GM21360 (cell line): ENCODE data around the gene LIPC.

Source experiments
- ATAC-seq: cut with Tn5 transposase; IDR thresholded peaks from one replicate; pipeline ENCODE4 v1.9.1; 2021; ENCODE audit warnings: mild to moderate bottlenecking, moderate library complexity; ENCODE audit not compliant: unreplicated experiment

Gene LIPC

DNA sequence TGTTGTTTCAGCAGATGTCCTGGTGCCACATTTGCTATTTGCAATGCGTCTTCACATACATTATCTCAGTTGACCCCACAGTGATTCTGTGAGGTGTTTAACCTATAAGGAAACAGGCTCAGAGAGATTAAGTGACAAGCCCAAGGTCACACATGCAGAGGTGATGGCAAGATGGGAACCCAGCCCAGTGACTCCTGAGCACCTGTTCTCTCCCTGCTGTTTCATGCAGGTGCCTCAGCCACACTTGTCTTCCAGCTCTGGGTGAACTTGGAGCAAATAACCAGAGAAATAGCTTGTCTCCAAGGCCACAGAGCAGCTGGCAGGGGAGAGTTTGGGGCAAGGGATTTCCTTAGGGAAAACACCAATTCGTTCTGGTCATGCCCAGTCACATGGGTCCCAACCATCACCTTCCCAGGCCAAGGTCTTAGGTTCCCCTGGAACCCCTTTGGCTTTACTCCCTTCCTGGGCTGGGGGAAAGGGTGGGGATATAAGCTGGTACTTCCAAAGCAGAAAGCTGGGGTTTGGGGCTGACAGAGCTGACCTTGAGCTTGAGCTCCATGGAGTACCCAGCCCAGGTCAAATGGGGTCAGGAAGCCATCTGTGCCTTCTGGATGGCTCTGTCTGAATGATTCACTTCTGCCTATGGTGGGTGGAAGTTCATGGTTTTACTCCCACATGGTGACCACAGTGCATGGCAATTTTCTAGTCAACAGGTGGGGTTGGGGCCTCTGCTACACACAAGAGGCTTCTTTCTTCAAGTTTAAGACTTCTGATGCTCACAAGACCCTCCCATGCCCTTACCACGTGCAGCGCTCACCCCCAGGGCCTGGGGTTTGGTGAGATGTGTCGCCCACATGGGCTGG, 22.4 kb downstream of the LIPC start:
- ATAC-seq: no peak

- no peak for ATAC-seq
These were observed 23.2 kb downstream of the LIPC start for GRCh38 chr15:58454950-58455401.

DNA sequence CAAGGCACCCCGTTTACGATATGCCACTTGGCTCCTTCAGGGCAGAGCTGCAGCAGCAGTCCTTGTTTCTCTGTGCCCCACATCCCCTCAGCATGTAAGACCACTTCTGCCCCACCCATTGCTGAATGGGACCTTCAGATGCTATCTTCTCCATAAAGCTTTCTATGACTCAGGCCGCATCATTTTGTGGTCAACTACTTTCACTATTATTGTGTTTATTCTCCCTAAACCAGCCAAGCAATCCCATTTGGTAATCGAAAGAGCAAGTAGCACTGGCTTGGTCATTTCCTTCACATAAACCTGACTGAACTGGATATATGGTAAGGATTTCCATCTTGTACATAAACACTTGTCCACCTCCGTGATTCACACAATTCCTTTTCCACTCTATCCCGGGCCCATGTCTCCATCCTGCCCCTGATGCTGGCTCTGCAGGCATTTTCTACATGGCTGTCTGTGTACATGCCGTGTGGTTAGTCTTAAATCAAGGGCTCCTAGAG, 25.7 kb downstream of the LIPC start:
- ATAC-seq: peak; percentile 67

- no peak for ATAC-seq
These were observed 26.3 kb downstream of the LIPC start for GRCh38 chr15:58458076-58458475.

DNA sequence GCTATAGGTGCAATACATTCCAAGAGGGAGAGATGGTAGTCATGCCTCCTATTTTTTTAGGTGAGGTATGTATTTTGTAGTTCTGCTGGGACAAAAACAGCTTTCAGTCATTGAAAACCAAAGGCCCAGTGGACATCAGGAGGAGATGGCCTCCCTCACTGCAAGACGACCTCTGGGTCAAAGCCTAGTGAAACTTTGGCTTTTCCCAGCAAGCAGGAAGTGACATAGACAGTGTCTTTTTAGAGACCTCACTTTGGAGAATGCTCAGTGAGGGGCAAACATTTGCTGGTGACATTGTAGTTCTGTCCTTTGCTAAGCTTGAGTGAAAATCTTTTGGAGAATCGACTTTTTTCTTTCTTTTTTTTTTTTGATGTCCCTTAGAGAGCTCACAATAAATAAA, 27.3 kb downstream of the LIPC start:
- no peak for ATAC-seq

DNA sequence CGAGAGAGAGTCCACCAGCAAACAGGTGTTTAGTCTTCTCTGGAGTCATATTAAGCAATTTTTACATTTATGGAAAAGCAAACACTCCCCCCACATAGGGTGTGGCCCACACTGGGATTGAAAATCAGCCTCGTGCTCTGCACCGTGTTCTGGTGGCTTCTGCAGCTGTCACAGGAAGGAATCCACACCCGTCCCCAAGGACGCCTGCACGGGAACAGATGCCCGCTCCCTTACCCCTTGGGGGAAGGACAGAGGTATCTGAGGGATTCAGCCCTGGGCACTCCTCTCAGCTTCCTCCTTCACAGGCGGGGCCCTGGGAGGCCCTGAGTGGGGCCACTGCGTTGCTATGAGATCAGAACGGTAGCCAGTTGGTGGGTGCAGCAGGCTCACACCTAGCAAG, 27.8 kb downstream of the LIPC start:
- ATAC-seq: no peak

- ATAC-seq: no peak
These were observed 28.5 kb downstream of the LIPC start for GRCh38 chr15:58460116-58460790.

GRCh38 chr15:58460872-58461271, 29.1 kb downstream of the LIPC start:
- ATAC-seq: no peak

DNA sequence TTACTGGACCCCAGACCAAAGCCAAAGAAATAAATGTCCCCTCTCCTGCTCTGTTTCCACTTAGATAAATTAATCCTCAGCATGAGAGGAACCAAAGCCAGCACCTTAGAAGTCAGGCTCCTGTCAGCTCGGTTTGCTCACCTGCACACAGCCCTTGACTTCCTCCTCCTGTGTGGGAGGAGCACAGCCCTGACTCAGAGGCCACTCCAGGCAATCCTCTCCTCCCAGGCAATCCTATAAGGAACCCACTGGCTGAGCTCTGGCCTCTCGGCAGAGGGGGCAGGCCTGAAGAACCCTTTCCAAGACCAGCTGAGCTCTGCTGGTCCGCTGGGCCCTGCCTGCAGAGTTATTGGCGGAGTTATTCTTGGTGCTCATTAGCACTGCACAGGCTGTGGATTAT, 30.8 kb downstream of the LIPC start:
- no peak for ATAC-seq

GRCh38 chr15:58462973-58463663, 31.3 kb downstream of the LIPC start:
- no peak for ATAC-seq

GRCh38 chr15:58463815-58464650, 32.2 kb downstream of the LIPC start:
- ATAC-seq: no peak

DNA sequence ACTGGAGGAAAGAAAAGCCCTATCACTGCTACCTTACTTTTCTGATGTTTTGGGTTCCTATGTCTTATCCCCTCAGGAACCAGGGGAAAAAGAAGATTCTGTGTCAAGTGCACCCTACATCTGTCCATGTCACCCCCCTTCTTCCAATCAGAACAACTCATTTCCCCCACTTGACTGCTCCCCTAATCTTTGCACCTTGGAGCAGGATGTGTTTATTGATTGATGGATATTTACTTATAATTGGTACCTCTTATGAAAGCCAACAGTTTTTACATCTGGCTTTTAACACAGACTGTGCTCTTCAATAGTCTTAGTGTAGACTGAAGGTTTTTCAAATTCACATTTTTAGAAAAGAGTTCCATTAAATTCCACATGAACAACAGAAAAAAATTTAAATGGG, 33.3 kb downstream of the LIPC start:
- no peak for ATAC-seq

DNA sequence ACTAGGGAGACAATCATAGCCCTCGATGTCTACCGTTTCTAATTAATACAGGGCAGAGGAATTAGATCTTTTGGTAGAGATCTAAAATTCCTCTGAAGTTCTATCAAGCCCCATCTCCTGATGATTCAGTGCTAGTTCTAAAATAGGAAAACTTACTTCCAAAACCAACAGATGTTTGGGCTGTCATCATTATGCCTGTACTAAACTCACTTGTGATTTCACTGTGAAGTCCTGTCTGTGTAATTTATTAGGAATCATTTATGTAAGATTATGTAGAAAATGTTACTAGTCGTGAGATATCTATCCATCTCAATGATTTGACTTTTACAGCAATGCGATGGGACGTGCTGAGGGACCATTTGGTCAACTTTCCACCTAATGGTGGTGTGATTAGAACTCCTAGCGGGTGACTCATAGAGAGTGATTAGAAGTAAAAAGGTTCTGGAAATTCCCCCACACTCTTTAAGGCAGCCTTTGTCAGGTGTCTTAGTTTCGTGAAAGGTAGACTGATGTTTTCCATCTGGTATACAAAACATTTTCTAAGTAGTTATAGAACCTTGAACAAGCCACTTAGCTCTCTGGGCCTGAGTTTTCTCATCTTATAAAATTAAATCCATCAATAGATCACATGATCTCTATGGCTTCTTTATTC, 34.2 kb downstream of the LIPC start:
- ATAC-seq: no peak

DNA sequence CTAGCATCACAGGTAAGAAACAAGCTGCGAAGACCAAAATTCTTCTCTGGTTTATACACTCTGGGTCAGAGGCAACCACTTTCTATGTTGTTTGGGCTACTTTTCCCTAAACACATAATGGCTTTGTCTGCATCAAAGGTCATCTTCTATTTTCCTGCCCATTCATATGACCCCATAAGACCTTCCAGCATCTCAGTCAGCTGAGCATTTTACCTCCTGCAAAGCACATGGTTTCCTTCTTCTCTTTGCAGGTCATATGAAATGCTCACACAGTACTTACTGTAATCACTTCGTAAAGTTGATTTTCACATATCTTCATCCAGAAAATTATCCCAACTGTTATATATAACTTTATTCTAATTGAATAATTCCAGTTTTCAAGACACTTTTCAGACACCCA, 34.8 kb downstream of the LIPC start:
- ATAC-seq: no peak

DNA sequence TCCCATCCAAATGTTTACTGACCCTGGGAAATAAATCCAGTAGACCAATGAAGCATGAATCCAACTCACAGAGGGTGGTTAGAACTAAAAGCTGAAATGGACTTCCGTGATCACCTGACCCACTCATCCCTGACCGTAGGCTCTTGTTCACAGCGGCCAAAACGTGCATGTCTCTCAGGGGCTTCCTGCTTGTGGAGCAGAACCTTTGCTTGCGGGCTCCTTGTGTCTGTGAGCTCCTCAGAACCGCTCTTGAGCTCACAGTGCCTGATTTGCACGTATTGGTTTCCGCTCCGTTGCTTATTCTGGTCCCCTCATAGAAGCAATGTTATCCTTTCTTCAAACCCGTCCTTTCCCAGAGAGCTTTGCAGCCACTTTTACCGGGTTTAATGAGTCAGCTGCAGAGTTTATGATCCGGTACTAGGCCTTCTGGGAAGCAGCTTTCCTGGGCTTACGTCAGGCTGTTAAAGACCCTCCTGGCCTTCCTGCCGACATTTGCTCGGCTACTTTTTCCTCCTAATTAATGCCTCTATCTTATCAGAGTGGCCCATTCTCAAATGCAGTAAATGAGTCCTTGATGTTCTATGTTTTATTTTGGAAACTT, 35.4 kb downstream of the LIPC start:
- no peak for ATAC-seq

DNA sequence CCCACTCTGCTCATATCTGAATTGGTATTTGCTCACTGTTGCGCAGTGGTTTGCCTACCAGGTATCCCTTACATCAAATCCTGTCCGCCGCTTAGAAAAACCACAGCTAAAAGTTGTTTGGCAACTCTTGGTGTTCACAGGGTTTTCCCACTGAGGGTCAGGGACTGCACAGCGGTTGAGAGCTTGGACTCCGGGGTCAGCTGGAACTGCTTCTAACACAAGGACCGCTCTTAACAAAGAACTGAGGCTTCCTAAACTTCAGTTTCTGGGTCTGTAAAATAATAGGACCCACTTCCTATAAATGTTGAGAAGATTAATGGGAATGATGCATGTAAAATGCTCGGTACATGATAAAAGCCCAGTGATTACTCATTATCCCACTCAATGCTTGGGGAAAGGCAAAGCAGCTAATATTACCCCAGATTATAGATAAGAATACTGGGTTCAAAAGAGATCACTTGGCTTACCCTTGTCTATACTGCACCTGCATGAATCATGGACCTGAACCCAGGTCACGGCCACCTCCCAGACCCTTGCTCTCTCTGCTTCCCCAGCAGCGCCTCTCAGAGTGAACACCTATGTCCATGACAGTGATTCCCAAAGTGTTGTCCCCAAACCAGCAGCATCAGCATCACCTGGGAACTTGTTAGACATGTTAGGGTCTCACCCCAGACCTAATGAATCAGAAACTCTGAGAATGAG, 36.1 kb downstream of the LIPC start:
- no peak for ATAC-seq

DNA sequence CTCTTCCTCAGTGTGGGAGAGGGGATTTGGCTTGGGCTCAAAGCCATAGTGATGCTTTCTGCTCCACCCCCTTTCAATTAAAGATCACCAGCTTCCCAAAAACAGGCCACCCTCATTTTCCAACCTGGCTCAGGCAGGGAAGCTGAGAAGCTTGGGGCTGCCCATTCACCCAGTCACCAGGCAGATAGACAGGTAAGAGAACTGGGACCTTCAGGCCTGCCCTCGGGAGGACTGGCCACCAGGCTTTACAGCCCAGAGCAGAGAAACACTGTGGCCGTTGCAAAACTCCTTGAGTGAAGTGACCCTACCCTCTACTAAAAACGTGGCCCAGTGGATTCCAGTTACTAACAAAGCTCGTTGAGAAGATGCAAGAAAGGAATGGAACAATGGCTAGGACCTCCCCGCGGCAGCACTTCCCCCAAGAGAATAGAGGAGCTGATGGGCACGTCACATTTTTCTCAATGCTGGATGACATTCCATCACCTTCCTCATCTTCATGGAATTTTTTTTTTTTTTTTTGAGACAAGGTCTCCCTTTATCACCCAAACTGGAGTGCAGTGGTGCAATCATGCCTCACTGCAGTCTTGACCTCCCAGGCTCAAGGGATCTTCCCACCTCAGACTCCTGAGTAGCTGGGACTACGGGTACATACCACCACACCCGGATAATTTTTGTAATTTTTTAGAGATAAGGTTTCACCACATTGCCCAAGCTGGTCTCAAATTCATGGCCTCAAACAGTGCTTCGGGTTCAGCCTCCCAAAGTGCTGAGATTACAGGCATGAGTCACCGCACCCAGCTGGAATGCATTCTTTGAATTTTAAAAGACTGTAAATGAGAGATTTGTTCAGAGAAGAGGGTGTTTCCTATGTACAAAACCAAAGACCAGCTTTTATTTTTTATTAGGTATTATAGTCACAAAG, 37.9 kb downstream of the LIPC start:
- ATAC-seq: no peak

DNA sequence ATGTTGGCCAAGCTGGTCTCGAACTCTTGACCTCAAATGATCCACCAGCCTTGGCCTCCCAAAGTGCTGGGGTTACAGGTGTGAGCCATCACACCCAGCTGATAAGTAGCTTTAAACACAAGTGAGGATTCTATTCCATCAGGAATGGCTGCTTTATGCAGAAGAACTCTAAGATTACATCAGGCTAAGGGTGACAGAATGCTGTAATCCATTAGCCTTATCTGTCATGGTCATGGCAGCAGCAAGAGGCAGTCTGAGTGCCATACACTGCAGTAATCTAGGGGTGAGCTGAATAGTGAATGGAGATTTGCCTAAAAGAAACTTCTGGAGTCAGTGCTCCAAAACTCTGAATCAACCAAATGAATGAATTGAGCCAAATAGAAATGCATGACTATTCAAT, 39.6 kb downstream of the LIPC start:
- no peak for ATAC-seq
